ENCODE measurements around the gene TMEM91.
"Not testable (repeated sequence)": the region's sequence is repeated elsewhere in the genome, so short reads cannot be mapped to it uniquely, and the experiment has no call there.

TMEM91 gene

DNA sequence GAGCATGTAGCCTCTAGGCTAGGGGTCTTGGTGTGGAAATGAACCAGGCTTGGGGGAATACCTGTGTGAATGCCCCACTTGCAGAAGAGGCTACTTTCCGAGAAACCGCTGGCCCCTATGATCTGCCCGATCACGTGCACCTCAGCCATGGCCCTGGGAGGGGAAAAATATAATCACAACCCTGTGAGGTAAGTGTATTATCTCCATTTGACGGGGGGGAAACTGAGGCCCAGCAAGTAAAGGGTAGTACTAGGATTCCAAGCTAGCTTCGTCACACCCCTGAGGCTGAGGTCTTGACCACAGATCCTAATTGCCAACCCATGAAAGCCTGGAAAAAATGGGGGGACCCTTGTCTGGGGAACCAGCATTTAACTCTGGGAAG, 13.0 kb upstream of the TMEM91 start:
- Mint-ChIP-seq H3K27me3 (no peaks in the 10 kb centered on the region), H3K27ac (peak overlapping the region; percentile 99), H3K9me3 (no peaks in the 10 kb centered on the region), H3K4me1 (peaks cover 50% of the 10 kb centered on the region), H3K4me3 (peak overlapping the region; percentile 93 to 97)
- DNase-seq (no peak), ATAC-seq (no peak)

- DNase-seq (peak; percentile 97 to 98), ATAC-seq (peak; percentile 98)
- H3K27ac Mint-ChIP-seq = peak within 1 kb of the TSS; percentile 99
- no peaks in the 10 kb centered on the region for H3K9me3 Mint-ChIP-seq
- peak within 1 kb of the TSS; percentile 93 to 97 for H3K4me3 Mint-ChIP-seq
- H3K27me3 Mint-ChIP-seq = no peaks in the 10 kb centered on the region
- H3K4me1 Mint-ChIP-seq = peaks cover 47% of the 10 kb centered on the region
Observed at GRCh38 chr19:41363753-41364523, 12.4 kb upstream of the TMEM91 start, which contains the start of gene B9D2. B9D2 (minus strand) TSS chr19:41364149; CDS start chr19:41363519, 630 bp downstream.

DNA sequence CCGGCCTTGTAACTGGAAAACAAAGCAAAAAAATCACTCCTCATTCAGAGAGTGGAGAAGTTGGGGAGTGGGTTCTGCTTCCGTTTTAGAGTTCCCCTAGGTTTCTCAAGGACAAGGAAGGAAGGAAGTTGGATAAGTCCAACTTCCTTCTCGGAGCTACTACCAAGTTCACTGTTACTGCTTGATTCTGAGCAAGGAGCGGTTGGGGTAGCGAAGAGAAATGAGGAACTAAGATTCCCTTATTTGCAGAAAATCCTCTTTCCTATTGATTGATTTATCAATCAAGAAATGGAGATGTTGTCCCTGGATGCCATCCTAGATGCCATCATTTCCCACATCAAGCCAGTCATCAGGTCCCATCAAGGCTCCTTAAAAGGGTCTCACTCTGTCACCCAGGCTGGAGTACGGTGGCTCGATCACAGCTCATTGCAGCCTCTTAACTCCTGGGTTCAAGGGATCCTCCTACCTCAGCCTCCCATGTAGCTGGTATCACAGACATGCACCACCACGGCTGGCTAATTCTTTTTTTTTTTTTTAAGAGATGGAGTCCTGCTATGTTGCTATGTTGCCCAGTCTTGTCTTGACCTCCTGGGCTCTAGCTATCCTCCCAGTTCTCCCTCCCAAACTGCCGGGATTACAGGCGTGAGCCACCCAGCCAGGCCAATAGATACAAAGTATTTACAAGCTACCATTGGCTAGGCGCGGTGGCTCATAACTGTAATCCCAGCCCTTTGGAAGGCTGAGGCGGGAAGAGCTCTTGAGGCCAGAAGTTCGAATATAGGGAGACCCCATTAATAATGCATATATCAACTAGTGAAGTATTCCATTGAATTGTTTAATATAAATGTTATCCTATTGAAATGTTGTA, 11.6 kb upstream of the TMEM91 start:
- Mint-ChIP-seq H3K4me1 (peaks cover 42% of the 10 kb centered on the region), H3K27ac (peak overlapping the region; percentile 99), H3K4me3 (peak overlapping the region; percentile 93 to 97), H3K27me3 (no peaks in the 10 kb centered on the region), H3K9me3 (no peaks in the 10 kb centered on the region)
- no peak for ATAC-seq
- DNase-seq = no peak

DNA sequence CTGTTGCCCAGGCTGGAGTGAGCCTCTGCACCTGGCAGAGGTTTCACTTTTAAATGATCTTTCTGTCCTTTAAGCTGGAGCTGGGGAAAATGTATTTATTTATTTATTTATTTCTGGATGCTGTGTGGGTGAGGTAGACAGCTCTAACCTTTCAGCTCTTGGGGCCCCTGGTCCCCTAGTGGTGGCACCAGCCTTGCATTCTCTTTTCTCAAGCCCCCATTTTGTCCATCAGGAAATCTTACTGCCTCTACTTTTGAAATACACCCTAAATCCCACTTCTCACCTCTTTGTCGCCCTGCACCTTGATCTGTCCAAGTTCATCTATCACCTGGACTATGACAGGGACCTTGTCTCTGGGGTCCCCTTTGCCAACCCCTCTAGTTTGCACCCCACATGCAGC, 10.2 kb upstream of the TMEM91 start:
- Mint-ChIP-seq H3K27me3 (no peaks in the 10 kb centered on the region), H3K4me3 (peak overlapping the region in 1 of 2 donors; percentile 14), H3K4me1 (peaks cover 37% of the 10 kb centered on the region), H3K27ac (peak overlapping the region; percentile 21 to 50), H3K9me3 (no peaks in the 10 kb centered on the region)
- DNase-seq (peak in 1 of 2 donors; percentile 32), ATAC-seq (no peak)

GRCh38 chr19:41367848-41368301, 8.5 kb upstream of the TMEM91 start:
- Mint-ChIP-seq H3K27ac (no peak overlapping the region), H3K27me3 (no peaks in the 10 kb centered on the region), H3K4me1 (peaks cover 34% of the 10 kb centered on the region), H3K4me3 (no peak overlapping the region), H3K9me3 (no peaks in the 10 kb centered on the region)
- ATAC-seq = no peak
- DNase-seq = no peak

GRCh38 chr19:41369769-41370168, 6.6 kb upstream of the TMEM91 start:
- no peaks in the 10 kb centered on the region for H3K27me3 Mint-ChIP-seq
- ATAC-seq (no peak), DNase-seq (no peak)
- no peak overlapping the region for H3K27ac Mint-ChIP-seq
- H3K4me1 Mint-ChIP-seq = peaks cover 20% of the 10 kb centered on the region
- no peaks in the 10 kb centered on the region for H3K9me3 Mint-ChIP-seq
- H3K4me3 Mint-ChIP-seq = no peak overlapping the region

DNA sequence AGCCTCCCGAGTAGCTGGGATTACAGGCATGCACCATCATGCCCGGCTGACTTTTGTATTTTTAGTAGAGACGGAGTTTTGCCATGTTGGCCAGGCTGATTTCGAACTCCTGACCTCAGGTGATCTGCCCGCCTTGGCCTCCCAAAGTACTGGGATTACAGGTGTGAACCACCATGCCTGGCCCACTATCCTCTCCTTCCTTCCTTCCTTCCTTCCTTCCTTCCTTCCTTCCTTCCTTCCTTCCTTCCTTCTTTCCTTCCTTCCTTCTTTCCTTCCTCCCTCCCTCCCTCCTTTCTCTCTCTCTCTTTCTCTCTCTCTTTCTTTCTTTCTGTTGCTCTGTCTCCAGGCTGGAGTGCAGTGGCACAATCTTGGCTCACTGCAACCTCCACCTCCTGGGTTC, 5.2 kb upstream of the TMEM91 start:
- H3K27me3 Mint-ChIP-seq, DNase-seq, ATAC-seq, H3K4me3 Mint-ChIP-seq, H3K9me3 Mint-ChIP-seq: not testable (repeated sequence)
- peak overlapping the region in 1 of 2 donors; percentile 80 for H3K27ac Mint-ChIP-seq
- peaks cover 22% of the 10 kb centered on the region for H3K4me1 Mint-ChIP-seq

DNA sequence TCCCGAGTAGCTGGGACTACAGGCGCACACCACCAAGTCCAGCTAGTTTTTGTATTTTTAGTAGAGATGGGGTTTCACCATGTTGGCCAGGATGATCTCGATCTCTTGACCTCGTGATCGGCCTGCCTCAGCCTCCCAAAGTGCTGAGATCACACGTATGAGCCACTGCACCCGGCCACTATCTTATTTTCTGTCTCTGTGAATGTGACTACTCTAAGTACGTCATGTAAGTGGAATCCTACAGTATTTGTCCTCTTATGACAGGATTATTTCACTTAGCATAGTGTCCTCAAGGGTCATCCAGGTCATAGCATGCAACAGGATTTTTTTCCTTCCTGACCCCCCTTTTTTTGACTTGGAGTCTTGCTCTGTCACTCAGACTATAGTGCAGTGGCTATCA, 4.8 kb upstream of the TMEM91 start:
- no peaks in the 10 kb centered on the region for H3K27me3 Mint-ChIP-seq
- peaks cover 20% of the 10 kb centered on the region for H3K4me1 Mint-ChIP-seq
- no peak for DNase-seq
- no peak overlapping the region for H3K4me3 Mint-ChIP-seq
- H3K9me3 Mint-ChIP-seq = no peaks in the 10 kb centered on the region
- peak overlapping the region in 1 of 2 donors; percentile 80 for H3K27ac Mint-ChIP-seq
- ATAC-seq = no peak

DNA sequence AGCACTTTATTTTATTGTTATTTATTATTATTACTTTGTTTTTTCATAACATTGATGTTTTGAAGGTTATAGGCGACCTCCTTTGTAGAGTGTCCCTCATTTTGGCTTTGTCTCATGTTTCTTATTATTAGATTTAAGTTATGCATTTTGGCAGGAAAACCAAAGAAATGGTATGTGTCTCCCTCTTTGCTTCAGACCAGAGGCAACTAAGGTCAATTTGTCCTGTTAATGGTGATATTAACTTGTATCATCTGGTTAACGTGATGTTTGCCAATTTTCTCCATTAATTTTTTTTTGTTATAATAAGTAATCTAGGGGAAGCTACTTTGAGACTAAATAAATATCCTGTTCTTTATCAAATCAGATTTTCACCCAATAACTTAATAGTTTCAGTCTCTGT, 3.8 kb upstream of the TMEM91 start:
- H3K27ac Mint-ChIP-seq = no peak overlapping the region
- ATAC-seq = no peak
- H3K27me3 Mint-ChIP-seq = no peaks in the 10 kb centered on the region
- H3K9me3 Mint-ChIP-seq = no peaks in the 10 kb centered on the region
- H3K4me1 Mint-ChIP-seq = peaks cover 21% of the 10 kb centered on the region
- no peak overlapping the region for H3K4me3 Mint-ChIP-seq
- DNase-seq = no peak

DNA sequence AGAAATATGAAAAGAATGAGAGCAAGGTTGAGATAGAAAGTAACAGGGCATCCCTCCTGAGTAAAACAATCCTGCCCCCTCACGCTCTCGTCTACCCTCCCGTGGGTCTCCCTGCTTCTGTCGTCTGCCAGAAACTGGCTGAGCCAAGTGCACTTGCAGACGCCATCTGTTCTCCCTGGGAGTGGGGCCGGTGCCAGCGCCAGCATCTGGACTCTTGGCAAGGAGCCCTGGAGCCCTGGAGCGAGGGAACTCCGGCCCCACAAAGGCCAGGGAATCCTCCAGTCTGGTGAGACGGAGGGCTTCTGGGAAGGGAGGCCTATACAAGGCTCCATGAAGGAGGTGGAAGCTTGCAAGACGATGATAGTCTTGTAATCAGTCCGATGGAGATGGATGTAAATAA, 2.3 kb upstream of the TMEM91 start:
- DNase-seq (no peak), ATAC-seq (no peak)
- H3K9me3 Mint-ChIP-seq = no peaks in the 10 kb centered on the region
- H3K4me3 Mint-ChIP-seq = no peak overlapping the region
- peaks cover 35% of the 10 kb centered on the region for H3K4me1 Mint-ChIP-seq
- no peak overlapping the region for H3K27ac Mint-ChIP-seq
- H3K27me3 Mint-ChIP-seq = no peaks in the 10 kb centered on the region

DNA sequence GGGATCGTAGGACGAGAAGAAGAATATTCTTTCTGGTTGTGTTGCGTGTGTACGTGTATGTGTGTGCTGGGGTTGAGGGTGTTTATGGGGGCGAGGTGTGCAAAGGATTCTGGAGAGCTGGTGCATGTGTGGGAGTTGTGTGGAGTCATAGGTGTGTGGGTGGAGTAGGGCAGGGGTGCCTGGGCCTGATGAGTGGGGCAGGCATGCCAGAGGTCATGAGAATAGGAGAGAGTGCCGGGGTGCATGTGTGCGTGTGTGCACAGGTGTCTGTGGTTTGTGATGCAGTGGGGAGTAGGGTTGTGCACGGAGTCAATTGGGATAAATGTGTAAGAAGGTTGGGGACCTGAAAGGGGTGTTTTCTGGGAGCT, 649 bp downstream of the TMEM91 start:
- H3K27ac Mint-ChIP-seq = peak overlapping the region; percentile 0 to 49
- peak; percentile 47 for ATAC-seq
- H3K4me1 Mint-ChIP-seq = peaks cover 31% of the 10 kb centered on the region

DNA sequence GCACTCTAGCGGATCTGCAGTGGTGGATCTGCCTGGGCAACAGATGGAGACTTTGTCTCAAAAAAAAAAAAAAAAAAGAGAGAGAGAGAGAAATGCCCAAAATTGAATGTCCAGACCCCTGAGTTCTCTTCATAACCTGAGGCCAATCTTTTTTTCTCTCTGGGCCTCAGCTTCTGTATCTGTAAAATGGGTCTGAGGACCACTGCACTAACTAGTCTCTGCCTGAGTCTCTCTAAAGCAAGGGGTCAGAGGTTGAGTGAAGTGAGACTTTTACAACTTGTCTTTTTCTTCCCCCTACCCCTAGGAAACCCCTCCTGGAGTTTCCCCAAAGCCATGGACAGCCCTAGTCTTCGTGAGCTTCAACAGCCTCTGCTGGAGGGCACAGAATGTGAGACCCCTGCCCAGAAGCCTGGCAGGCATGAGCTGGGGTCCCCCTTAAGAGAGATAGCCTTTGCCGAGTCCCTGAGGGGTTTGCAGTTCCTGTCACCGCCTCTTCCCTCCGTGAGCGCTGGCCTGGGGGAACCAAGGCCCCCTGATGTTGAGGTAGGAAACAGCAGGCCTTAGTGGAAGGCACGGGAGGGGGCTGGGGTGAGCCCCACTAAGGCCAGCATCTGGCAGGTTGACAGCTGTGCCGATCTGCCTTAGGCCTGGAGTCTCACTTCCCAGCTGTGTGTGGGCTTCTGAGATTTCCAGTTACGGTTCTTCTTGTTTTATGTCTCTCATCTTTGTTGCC, 1.8 kb downstream of the TMEM91 start:
- Mint-ChIP-seq H3K27me3 (no peaks in the 10 kb centered on the region), H3K9me3 (no peaks in the 10 kb centered on the region), H3K27ac (no peak overlapping the region), H3K4me1 (peaks cover 31% of the 10 kb centered on the region), H3K4me3 (no peak overlapping the region)
- peak; percentile 81 for ATAC-seq
- peak; percentile 32 to 44 for DNase-seq

More for the DNA sequence above, 649 bp downstream of the TMEM91 start:
- peak overlapping the region; percentile 66 to 73 for H3K4me3 Mint-ChIP-seq
- DNase-seq = peak in 1 of 2 donors; percentile 16
- no peaks in the 10 kb centered on the region for H3K27me3 Mint-ChIP-seq
- H3K9me3 Mint-ChIP-seq = no peaks in the 10 kb centered on the region

GRCh38 chr19:41381536-41381935, 5.2 kb downstream of the TMEM91 start:
- Mint-ChIP-seq H3K4me1 (peaks cover 23% of the 10 kb centered on the region), H3K27ac (peak overlapping the region in 1 of 2 donors; percentile 76)
- H3K4me3 Mint-ChIP-seq, H3K9me3 Mint-ChIP-seq, DNase-seq, H3K27me3 Mint-ChIP-seq, ATAC-seq: not testable (repeated sequence)

- ATAC-seq (no peak), DNase-seq (no peak)
- H3K9me3 Mint-ChIP-seq = no peaks in the 10 kb centered on the region
- H3K4me3 Mint-ChIP-seq = no peak overlapping the region
- H3K4me1 Mint-ChIP-seq = no peaks in the 10 kb centered on the region
- no peaks in the 10 kb centered on the region for H3K27me3 Mint-ChIP-seq
- no peak overlapping the region for H3K27ac Mint-ChIP-seq
Observed at GRCh38 chr19:41384351-41384750, 8.0 kb downstream of the TMEM91 start.

GRCh38 chr19:41386442-41386841, 10.1 kb downstream of the TMEM91 start:
- Mint-ChIP-seq H3K9me3 (no peaks in the 10 kb centered on the region), H3K27me3 (no peaks in the 10 kb centered on the region), H3K4me3 (no peak overlapping the region), H3K4me1 (no peaks in the 10 kb centered on the region), H3K27ac (no peak overlapping the region)
- ATAC-seq = no peak
- DNase-seq = no peak

Data from stimulated activated naive CD8-positive, alpha-beta T cell treated with anti-CD3 and anti-CD28 coated beads, Interleukin-15, amount 100 ng/mL, for 72 hours (primary cell).